Effector memory CD4-positive, alpha-beta T cell (primary cell): ENCODE measurements around the gene CETN3.

ENCODE experiments used
- DNase-seq, 3 donors: peaks; one replicate each; pipeline ENCODE4 v3.0.0-alpha.2; 2020
- H3K27ac ChIP-seq: 2 replicates; pipeline ENCODE4 v1.7.0; 2013; ENCODE audit warnings: mild to moderate bottlenecking, low read length, moderate library complexity; ENCODE audit not compliant: insufficient read depth, poor library complexity, severe bottlenecking
- H3K27me3 ChIP-seq: replicated peaks from 2 replicates; pipeline ENCODE4 v1.7.0; 2013; ENCODE audit warnings: mild to moderate bottlenecking, low read length; ENCODE audit not compliant: insufficient read depth, control insufficient read depth, poor library complexity, severe bottlenecking
- H3K36me3 ChIP-seq: 2 replicates; pipeline ENCODE4 v1.7.0; 2013; ENCODE audit warnings: mild to moderate bottlenecking, low read length, moderate library complexity; ENCODE audit not compliant: control insufficient read depth, insufficient read depth
- H3K4me1 ChIP-seq: 2 replicates; pipeline ENCODE4 v1.7.0; 2013; ENCODE audit warnings: low read length, mild to moderate bottlenecking; ENCODE audit not compliant: control insufficient read depth, insufficient read depth, poor library complexity, severe bottlenecking
- H3K4me3 ChIP-seq: 2 replicates; pipeline ENCODE4 v1.7.0; 2013; ENCODE audit warnings: low read length, low read depth, mild to moderate bottlenecking; ENCODE audit not compliant: insufficient read depth, poor library complexity, severe bottlenecking
- H3K9me3 ChIP-seq: 2 replicates; pipeline ENCODE4 v1.7.0; 2013; ENCODE audit warnings: mild to moderate bottlenecking, low read length, moderate library complexity; ENCODE audit not compliant: control insufficient read depth
- total RNA-seq, 3 donors: gene quantifications; one replicate each; lab custom pipeline; 2026; lab: John Stamatoyannopoulos, UW

The CETN3 gene
- 3.3 to 5.4 (median 4.7) reads per million in 3 donors for total RNA-seq

DNA sequence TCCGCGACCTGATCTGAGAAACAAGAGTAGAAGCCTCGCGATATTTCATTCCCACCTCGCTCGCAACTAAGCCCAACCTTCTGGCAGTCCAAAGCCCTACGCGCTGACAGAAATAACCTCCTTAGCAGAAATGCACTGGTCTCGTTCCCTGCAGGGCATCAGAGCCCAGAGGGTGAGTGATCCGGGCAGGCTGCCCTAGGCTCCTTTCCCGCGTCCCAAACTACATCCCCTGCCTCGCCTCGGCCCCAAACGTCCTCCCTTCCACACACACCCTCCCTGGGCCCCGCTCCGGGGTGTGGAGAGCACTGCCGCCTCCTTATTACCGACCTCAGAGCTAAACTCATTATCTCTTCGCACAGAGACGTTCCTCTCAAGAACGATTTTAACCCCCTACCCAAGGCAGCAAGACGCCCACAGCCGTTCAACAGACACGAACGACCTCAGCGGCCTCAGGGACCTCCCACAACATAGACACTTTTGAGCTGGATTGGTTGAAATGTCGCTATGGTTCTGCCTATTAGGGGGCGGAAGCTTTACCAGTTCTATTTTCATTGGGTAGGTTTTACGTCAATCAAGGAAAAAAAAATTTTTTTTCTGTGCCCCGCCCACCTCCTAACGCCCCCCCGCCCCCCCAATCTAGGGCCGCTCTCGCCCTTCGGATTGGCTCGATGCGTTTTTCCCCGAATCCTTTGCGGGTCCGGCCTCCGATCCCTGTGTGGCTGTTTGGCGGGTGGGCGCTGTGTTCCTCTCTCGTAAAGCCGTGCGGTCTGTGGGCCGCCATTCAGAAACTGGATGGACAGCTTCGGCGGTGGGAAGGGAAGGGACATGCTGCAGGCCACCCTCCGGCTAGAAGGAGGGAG lies at the start of gene CETN3:
Gene CETN3 (minus strand): TSS at position 439 of the 860 bp plus-strand sequence. CDS start 95 bp downstream, at position 344.
- Histone ChIP-seq H3K27ac (peak within 1 kb of the TSS; percentile 97), H3K4me3 (peak within 1 kb of the TSS; percentile 100), H3K36me3 (no peaks in the 10 kb centered on the region), H3K4me1 (peaks cover 3% of the 10 kb centered on the region), H3K27me3 (no peaks in the 10 kb centered on the region), H3K9me3 (no peaks in the 10 kb centered on the region)
- DNase-seq, result peak; percentile 85 to 86 (median 85)

GRCh38 chr5:90446961-90447360 lies 37.4 kb upstream of the CETN3 start:
- Histone ChIP-seq H3K27ac (no peak overlapping the region), H3K27me3 (no peaks in the 10 kb centered on the region), H3K4me1 (no peaks in the 10 kb centered on the region), H3K9me3 (no peaks in the 10 kb centered on the region), H3K4me3 (no peak overlapping the region), H3K36me3 (no peaks in the 10 kb centered on the region)
- no peak for DNase-seq

GRCh38 chr5:90440644-90441043 lies 31.1 kb upstream of the CETN3 start:
- no peaks in the 10 kb centered on the region for H3K36me3 ChIP-seq
- no peak overlapping the region for H3K27ac ChIP-seq
- H3K27me3 ChIP-seq, result no peaks in the 10 kb centered on the region
- H3K4me3 ChIP-seq, result no peak overlapping the region
- no peaks in the 10 kb centered on the region for H3K9me3 ChIP-seq
- no peaks in the 10 kb centered on the region for H3K4me1 ChIP-seq
- DNase-seq, result no peak

- H3K36me3 ChIP-seq, result no peaks in the 10 kb centered on the region
- H3K27me3 ChIP-seq, result no peaks in the 10 kb centered on the region
- no peak for DNase-seq
- H3K27ac ChIP-seq, result no peak overlapping the region
- no peak overlapping the region for H3K4me3 ChIP-seq
- no peaks in the 10 kb centered on the region for H3K9me3 ChIP-seq
- no peaks in the 10 kb centered on the region for H3K4me1 ChIP-seq
These were observed 28.5 kb upstream of the CETN3 start for GRCh38 chr5:90438100-90438499.

DNA sequence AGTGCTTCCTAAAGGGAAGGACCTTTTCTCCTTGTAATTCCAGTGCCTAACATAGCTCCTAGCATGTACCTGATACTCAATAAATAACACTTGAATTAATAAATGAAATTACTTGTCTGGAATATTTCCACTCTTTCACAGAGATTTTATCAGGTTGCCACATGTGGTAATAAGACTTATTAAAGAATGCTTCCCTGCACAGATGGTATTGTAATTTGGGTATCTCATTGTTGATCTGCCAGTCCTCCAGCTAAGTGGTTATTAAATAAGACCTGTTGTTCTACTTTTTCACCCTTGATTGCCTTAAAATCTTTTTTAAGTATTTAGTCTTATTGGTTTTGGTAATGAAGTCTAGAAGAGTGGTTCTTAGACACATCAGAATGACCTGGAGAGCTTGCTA lies 28.1 kb upstream of the CETN3 start:
- Histone ChIP-seq H3K27ac (no peak overlapping the region), H3K4me3 (no peak overlapping the region), H3K4me1 (no peaks in the 10 kb centered on the region), H3K27me3 (no peaks in the 10 kb centered on the region), H3K9me3 (no peaks in the 10 kb centered on the region), H3K36me3 (no peaks in the 10 kb centered on the region)
- no peak for DNase-seq

GRCh38 chr5:90434116-90434714 lies 24.7 kb upstream of the CETN3 start:
- DNase-seq, result no peak
- no peaks in the 10 kb centered on the region for H3K4me1 ChIP-seq
- H3K36me3 ChIP-seq, result no peaks in the 10 kb centered on the region
- H3K9me3 ChIP-seq, result no peaks in the 10 kb centered on the region
- H3K4me3 ChIP-seq, result no peak overlapping the region
- no peaks in the 10 kb centered on the region for H3K27me3 ChIP-seq
- H3K27ac ChIP-seq, result no peak overlapping the region

DNA sequence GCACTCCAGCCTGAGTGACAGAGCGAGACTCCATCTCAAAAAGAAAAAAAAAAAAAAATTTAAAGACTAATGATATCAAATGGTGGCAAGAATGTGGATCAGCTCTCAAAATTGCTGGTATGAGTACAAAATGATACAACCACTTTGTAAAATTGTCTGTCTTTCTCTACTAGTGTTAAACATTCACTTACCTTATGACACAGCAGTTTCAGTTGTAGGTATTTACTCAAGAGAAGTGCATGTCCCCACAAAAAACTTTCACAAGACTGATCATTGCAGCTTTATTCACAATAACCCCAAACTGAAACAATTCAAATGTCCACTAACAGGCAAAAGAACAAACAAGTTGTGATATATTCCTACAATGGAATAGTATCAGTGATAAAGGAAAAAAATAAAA lies 14.7 kb upstream of the CETN3 start:
- no peaks in the 10 kb centered on the region for H3K4me1 ChIP-seq
- H3K4me3 ChIP-seq, result no peak overlapping the region
- DNase-seq, result no peak
- no peaks in the 10 kb centered on the region for H3K27me3 ChIP-seq
- H3K9me3 ChIP-seq, result no peaks in the 10 kb centered on the region
- H3K36me3 ChIP-seq, result no peaks in the 10 kb centered on the region
- H3K27ac ChIP-seq, result no peak overlapping the region

- Histone ChIP-seq H3K27me3 (no peaks in the 10 kb centered on the region), H3K4me3 (no peak overlapping the region), H3K4me1 (no peaks in the 10 kb centered on the region), H3K9me3 (no peaks in the 10 kb centered on the region), H3K27ac (no peak overlapping the region), H3K36me3 (no peaks in the 10 kb centered on the region)
- DNase-seq, result no peak
These were observed 11.6 kb upstream of the CETN3 start for GRCh38 chr5:90421136-90421535.

- Histone ChIP-seq H3K36me3 (no peaks in the 10 kb centered on the region), H3K4me1 (no peaks in the 10 kb centered on the region), H3K27ac (no peak overlapping the region), H3K27me3 (no peaks in the 10 kb centered on the region), H3K4me3 (no peak overlapping the region), H3K9me3 (no peaks in the 10 kb centered on the region)
- DNase-seq, result no peak
These were observed 8.7 kb upstream of the CETN3 start for GRCh38 chr5:90418214-90418613.

DNA sequence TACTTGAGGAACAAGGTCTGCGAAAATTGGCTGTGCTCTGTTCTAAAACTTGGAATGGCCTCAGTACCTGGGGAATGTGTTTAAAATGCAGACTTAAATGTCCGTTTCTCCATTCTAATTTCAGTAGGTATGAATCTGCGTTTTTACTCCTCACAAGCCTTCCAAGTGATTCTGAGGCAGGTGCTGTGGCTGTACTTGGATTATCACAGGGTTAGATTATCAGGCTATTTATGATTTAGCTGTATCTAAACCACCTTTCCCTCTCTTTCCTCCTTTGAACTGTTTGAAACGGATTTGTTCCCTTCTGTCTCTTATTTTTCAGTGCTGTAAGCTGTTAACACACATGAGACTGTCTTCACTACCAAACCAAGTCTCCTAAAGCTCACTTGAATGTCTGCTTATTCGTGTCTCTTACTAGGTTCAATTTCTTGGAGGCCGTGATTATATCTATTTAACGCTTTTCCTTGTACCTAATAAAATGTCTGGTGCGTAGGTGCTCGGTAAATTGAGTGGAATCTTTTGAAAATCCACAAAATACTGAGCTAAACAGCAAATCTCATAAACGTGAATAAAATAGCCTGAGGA lies 714 bp upstream of the CETN3 start:
- H3K4me3 ChIP-seq, result peak overlapping the region; percentile 100

More for the DNA sequence above, 714 bp upstream of the CETN3 start:
- Histone ChIP-seq H3K36me3 (no peaks in the 10 kb centered on the region), H3K4me1 (peaks cover 3% of the 10 kb centered on the region), H3K27me3 (no peaks in the 10 kb centered on the region), H3K9me3 (no peaks in the 10 kb centered on the region), H3K27ac (peak overlapping the region; percentile 73)
- no peak for DNase-seq
